Neuronal stem cell (in vitro differentiated cells): Measurements from ENCODE around the gene CEP57L1.
A peak's percentile ranks its signal among the peaks of the same experiment; 100 is the strongest.

Experiments
- DNase-seq: peaks from one replicate; pipeline ENCODE4 v3.0.0-alpha.2; 2013; ENCODE audit warnings: low spot score
- H2AFZ ChIP-seq: one replicate; pipeline ENCODE4 v1.6.1; 2013; ENCODE audit warnings: mild to moderate bottlenecking, low read length, inconsistent platforms
- H2AK5ac ChIP-seq: 2 replicates; pipeline ENCODE4 v1.6.1; 2013; ENCODE audit warnings: low read depth, mild to moderate bottlenecking, inconsistent platforms, low read length, moderate library complexity, mixed read lengths
- H2BK120ac ChIP-seq: 2 replicates; pipeline ENCODE4 v1.6.1; 2013; ENCODE audit warnings: low read depth, mild to moderate bottlenecking, inconsistent platforms, low read length, moderate library complexity, mixed read lengths
- H2BK12ac ChIP-seq: one replicate; pipeline ENCODE4 v1.6.1; 2013; ENCODE audit warnings: low read length, inconsistent platforms
- H2BK15ac ChIP-seq: 2 replicates; pipeline ENCODE4 v1.6.1; 2013; ENCODE audit warnings: mild to moderate bottlenecking, low read length, inconsistent platforms, mixed read lengths
- H2BK5ac ChIP-seq: one replicate; pipeline ENCODE4 v1.6.1; 2013; ENCODE audit warnings: inconsistent platforms, mild to moderate bottlenecking, low read length, moderate library complexity
- H3K14ac ChIP-seq: one replicate; pipeline ENCODE4 v1.6.1; 2013; ENCODE audit warnings: low read length, inconsistent platforms
- H3K18ac ChIP-seq: 2 replicates; pipeline ENCODE4 v1.6.1; 2013; ENCODE audit warnings: low read length, inconsistent platforms
- H3K23ac ChIP-seq: 2 replicates; pipeline ENCODE4 v1.6.1; 2013; ENCODE audit warnings: low read depth, mild to moderate bottlenecking, mixed read lengths, low read length, inconsistent platforms; ENCODE audit not compliant: poor library complexity
- H3K27ac ChIP-seq: replicated peaks from 3 replicates; pipeline ENCODE4 v1.5.1; 2013; ENCODE audit warnings: low read length, inconsistent platforms
- H3K27me3 ChIP-seq, 3 experiments: 2 replicates each; pipeline ENCODE4 v1.6.1; 2013; ENCODE audit warnings: low read length in 3 of 3, mild to moderate bottlenecking in 2 of 3, inconsistent platforms in 1 of 3, low read depth in 1 of 3, mixed read lengths in 1 of 3, moderate library complexity in 1 of 3; ENCODE audit not compliant: control insufficient read depth in 3 of 3, insufficient read depth in 3 of 3
- H3K36me3 ChIP-seq, 2 donors: replicated peaks in 1 of 2; 2 replicates each; pipeline ENCODE4 v1.6.1; 2013; ENCODE audit warnings: low read length in 2 of 2; ENCODE audit not compliant: control insufficient read depth in 2 of 2, insufficient read depth in 2 of 2
- H3K4ac ChIP-seq: 2 replicates; pipeline ENCODE4 v1.6.1; 2013; ENCODE audit warnings: inconsistent platforms, mild to moderate bottlenecking, low read length, moderate library complexity
- H3K4me1 ChIP-seq, 2 donors: 1 replicate in 1 of 2; 2 replicates in 1 of 2; pipeline ENCODE4 v1.6.1; 2013; ENCODE audit warnings: low read length in 2 of 2, low read depth in 1 of 2; ENCODE audit not compliant: control insufficient read depth in 2 of 2, insufficient read depth in 1 of 2
- H3K4me2 ChIP-seq: one replicate; pipeline ENCODE4 v1.6.1; 2013; ENCODE audit warnings: mild to moderate bottlenecking, low read length, inconsistent platforms; ENCODE audit not compliant: insufficient read depth, poor library complexity, severe bottlenecking
- H3K4me3 ChIP-seq, 2 donors: 2 replicates each; pipeline ENCODE4 v1.5.1; 2013; ENCODE audit warnings: low read length in 2 of 2, mild to moderate bottlenecking in 2 of 2, inconsistent platforms in 1 of 2, moderate library complexity in 1 of 2
- H3K79me1 ChIP-seq: one replicate; pipeline ENCODE4 v1.6.1; 2013; ENCODE audit warnings: low read depth, mild to moderate bottlenecking, inconsistent platforms, low read length, moderate library complexity
- H3K9ac ChIP-seq: one replicate; pipeline ENCODE4 v1.6.1; 2013; ENCODE audit warnings: mild to moderate bottlenecking, low read depth, low read length, inconsistent platforms; ENCODE audit not compliant: poor library complexity
- H3K9me3 ChIP-seq, 2 donors: replicated peaks in 1 of 2; 2 replicates each; pipeline versions ENCODE3 to v1.6.1; 2013; ENCODE audit warnings: low read length in 2 of 2, mild to moderate bottlenecking in 2 of 2, inconsistent platforms in 1 of 2, low read depth in 1 of 2, mixed read lengths in 1 of 2, moderate library complexity in 1 of 2; ENCODE audit not compliant: control insufficient read depth in 2 of 2, insufficient read depth in 1 of 2
- H4K8ac ChIP-seq: one replicate; pipeline ENCODE4 v1.6.1; 2013; ENCODE audit warnings: low read depth, mild to moderate bottlenecking, inconsistent platforms, low read length, moderate library complexity
- H4K91ac ChIP-seq: one replicate; pipeline ENCODE4 v1.6.1; 2013; ENCODE audit warnings: low read length, low read depth, mild to moderate bottlenecking, inconsistent platforms; ENCODE audit not compliant: poor library complexity
- WGBS, 2 donors: extraction: QIAGEN DNeasy Blood & Tissue Kit; methylation state at CpG; one replicate each; pipeline ENCODE4 v1.1.7; 2013; ENCODE audit warnings: missing lambda C conversion rate in 2 of 2, mixed read lengths in 1 of 2; ENCODE audit not compliant: insufficient read length in 2 of 2, insufficient replicate concordance in 1 of 2; ENCODE audit errors: extremely low coverage in 2 of 2; 5-methylcytosine and 5-hydroxymethylcytosine counted together

Gene CEP57L1

DNA sequence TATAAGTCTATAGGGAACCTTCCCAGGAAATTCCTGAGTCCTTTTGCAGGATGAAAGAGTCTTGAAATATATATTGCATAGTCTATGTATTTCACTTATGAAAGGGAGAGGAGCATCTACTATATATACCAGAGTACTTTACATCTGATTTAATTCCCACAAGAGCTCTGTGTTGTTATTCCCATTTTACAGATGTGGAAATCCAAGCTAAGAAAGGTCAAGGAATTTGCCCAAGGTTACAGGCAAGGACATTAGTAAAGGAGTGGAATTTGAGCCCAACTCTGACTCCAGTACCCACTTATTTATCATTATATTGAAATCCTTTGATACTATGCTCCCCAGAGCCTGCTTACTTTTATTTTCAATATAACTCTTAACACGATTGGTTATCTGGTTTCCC is 3.2 kb upstream of the CEP57L1 start:
- H3K27me3 ChIP-seq = no peaks in the 10 kb centered on the region
- no peak overlapping the region for H3K4me2 ChIP-seq
- no peak overlapping the region for H3K14ac ChIP-seq
- H2AK5ac ChIP-seq = no peak overlapping the region
- no peak overlapping the region for H3K23ac ChIP-seq
- no peak overlapping the region for H3K18ac ChIP-seq
- no peaks in the 10 kb centered on the region for H3K9me3 ChIP-seq
- H3K36me3 ChIP-seq = no peaks in the 10 kb centered on the region
- no peak overlapping the region for H4K91ac ChIP-seq
- peaks cover 0 to 2% of the 10 kb centered on the region in 2 donors for H3K4me1 ChIP-seq
- H3K9ac ChIP-seq = no peak overlapping the region
- peaks cover 3% of the 10 kb centered on the region for H3K79me1 ChIP-seq
- H2BK5ac ChIP-seq = no peak overlapping the region
- no peak overlapping the region for H2BK15ac ChIP-seq
- no peak for DNase-seq
- no peak overlapping the region for H2BK12ac ChIP-seq
- no peak overlapping the region for H2BK120ac ChIP-seq
- no peak overlapping the region for H3K4ac ChIP-seq
- no peak overlapping the region for H4K8ac ChIP-seq
- H3K27ac ChIP-seq = no peak overlapping the region
- no peak overlapping the region for H2AFZ ChIP-seq
- WGBS, 2 donors = no CpG with 5 or more reads among the region's 1 CpG
- H3K4me3 ChIP-seq = peak overlapping the region in 1 of 2 donors; percentile 59

GRCh38 chr6:109093732-109094415 is 1.4 kb upstream of the CEP57L1 start:
- DNase-seq = no peak
- H3K23ac ChIP-seq = no peak overlapping the region
- H2AFZ ChIP-seq = peak overlapping the region; percentile 85
- peak overlapping the region; percentile 78 for H3K4me2 ChIP-seq
- no peak overlapping the region for H3K18ac ChIP-seq
- H2BK12ac ChIP-seq = no peak overlapping the region
- H2BK120ac ChIP-seq = no peak overlapping the region
- no peak overlapping the region for H2BK15ac ChIP-seq
- H3K79me1 ChIP-seq = peaks cover 3% of the 10 kb centered on the region
- H3K4me3 ChIP-seq = peak overlapping the region; percentile 59 to 90
- no peak overlapping the region for H3K4ac ChIP-seq
- no peak overlapping the region for H2AK5ac ChIP-seq
- peaks cover 0 to 2% of the 10 kb centered on the region in 2 donors for H3K36me3 ChIP-seq
- no peak overlapping the region for H2BK5ac ChIP-seq
- no peak overlapping the region for H3K27ac ChIP-seq
- H3K9ac ChIP-seq = no peak overlapping the region
- no peaks in the 10 kb centered on the region for H3K27me3 ChIP-seq
- no CpG with 5 or more reads among the region's 19 CpGs for WGBS, 2 donors
- H3K14ac ChIP-seq = no peak overlapping the region
- H4K8ac ChIP-seq = no peak overlapping the region
- H3K9me3 ChIP-seq = no peaks in the 10 kb centered on the region
- H4K91ac ChIP-seq = no peak overlapping the region
- H3K4me1 ChIP-seq = peaks cover 0 to 2% of the 10 kb centered on the region in 2 donors

DNA sequence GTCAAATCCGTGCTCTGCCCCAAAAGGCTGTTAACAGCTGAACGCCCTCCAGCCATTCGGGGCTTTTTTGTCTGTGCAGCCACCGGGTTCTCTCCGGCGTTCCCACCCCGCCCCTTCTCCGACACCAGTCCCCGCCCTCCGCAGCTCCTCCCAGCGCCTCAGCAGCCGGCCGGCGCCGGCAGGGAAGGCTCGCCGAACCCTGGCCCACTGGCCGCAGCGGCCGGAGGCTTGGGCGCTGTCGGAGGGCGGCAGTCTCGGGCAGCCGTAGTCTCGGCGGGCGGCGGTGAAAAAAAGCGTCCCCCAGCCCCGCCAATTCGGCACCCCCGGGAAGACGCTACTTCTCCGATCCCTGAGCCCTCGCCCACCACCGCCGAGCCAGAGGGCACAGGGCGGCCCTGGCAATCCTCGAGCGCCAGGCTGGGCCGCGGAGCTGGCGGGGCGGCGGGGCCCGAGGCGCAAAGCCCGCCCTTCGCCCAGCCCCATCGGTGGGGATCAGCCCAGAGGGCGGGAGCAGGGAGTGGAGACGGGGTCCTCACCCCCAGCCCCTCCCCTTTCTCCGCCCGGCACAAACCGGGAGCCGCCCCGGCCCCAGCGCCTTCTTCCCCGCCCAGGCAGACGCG is 781 bp upstream of the CEP57L1 start, which contains the start of gene SESN1:
TSS of gene SESN1 (minus strand) at position 431 of the 620 bp plus-strand sequence. CDS start 773 bp downstream, outside the sequence.
- H3K18ac ChIP-seq = peak within 1 kb of the TSS; percentile 97
- H2AFZ ChIP-seq = peak within 1 kb of the TSS; percentile 85
- peak within 1 kb of the TSS; percentile 59 to 91 for H3K4me3 ChIP-seq
- peaks cover 0 to 2% of the 10 kb centered on the region in 2 donors for H3K4me1 ChIP-seq
- no peaks in the 10 kb centered on the region for H3K9me3 ChIP-seq
- no peak within 1 kb of the TSS for H3K4ac ChIP-seq
- H2AK5ac ChIP-seq = no peak within 1 kb of the TSS
- H3K9ac ChIP-seq = peak within 1 kb of the TSS; percentile 82
- peak within 1 kb of the TSS; percentile 95 for H2BK5ac ChIP-seq
- H3K4me2 ChIP-seq = peak within 1 kb of the TSS; percentile 80
- no peak within 1 kb of the TSS for H4K8ac ChIP-seq
- peak within 1 kb of the TSS; percentile 86 for H3K14ac ChIP-seq
- peak within 1 kb of the TSS; percentile 94 for H3K23ac ChIP-seq
- peaks cover 0 to 7% of the 10 kb centered on the region in 2 donors for H3K36me3 ChIP-seq
- peak; percentile 96 for DNase-seq
- no peak within 1 kb of the TSS for H2BK12ac ChIP-seq
- H3K79me1 ChIP-seq = peaks cover 3% of the 10 kb centered on the region
- no peaks in the 10 kb centered on the region for H3K27me3 ChIP-seq
- no peak within 1 kb of the TSS for H4K91ac ChIP-seq
- H2BK120ac ChIP-seq = no peak within 1 kb of the TSS
- H3K27ac ChIP-seq = peak within 1 kb of the TSS; percentile 98
- no CpG with 5 or more reads among the region's 62 CpGs for WGBS, 2 donors
- no peak within 1 kb of the TSS for H2BK15ac ChIP-seq

- peak overlapping the region; percentile 59 to 91 for H3K4me3 ChIP-seq
Measured at GRCh38 chr6:109095835-109096084, 453 bp downstream of the CEP57L1 start.

More at GRCh38 chr6:109095835-109096084, 453 bp downstream of the CEP57L1 start:
- no peaks in the 10 kb centered on the region for H3K9me3 ChIP-seq
- H3K27me3 ChIP-seq = no peaks in the 10 kb centered on the region
- H4K8ac ChIP-seq = no peak overlapping the region
- H2BK120ac ChIP-seq = no peak overlapping the region
- H2BK12ac ChIP-seq = no peak overlapping the region
- H3K4ac ChIP-seq = no peak overlapping the region
- peak overlapping the region; percentile 82 for H3K9ac ChIP-seq
- H3K14ac ChIP-seq = no peak overlapping the region
- no peak overlapping the region for H2BK15ac ChIP-seq
- H3K27ac ChIP-seq = peak overlapping the region; percentile 67
- H2AFZ ChIP-seq = peak overlapping the region; percentile 85
- peaks cover 0 to 2% of the 10 kb centered on the region in 2 donors for H3K4me1 ChIP-seq
- no peak overlapping the region for H2BK5ac ChIP-seq
- WGBS, 2 donors = no CpG with 5 or more reads among the region's 8 CpGs
- H2AK5ac ChIP-seq = no peak overlapping the region
- no peak for DNase-seq
- peak overlapping the region; percentile 80 for H3K4me2 ChIP-seq
- H3K23ac ChIP-seq = no peak overlapping the region
- H3K79me1 ChIP-seq = no peaks in the 10 kb centered on the region
- no peak overlapping the region for H4K91ac ChIP-seq
- peaks cover 0 to 16% of the 10 kb centered on the region in 2 donors for H3K36me3 ChIP-seq
- no peak overlapping the region for H3K18ac ChIP-seq
